GM12875 (cell line): Measurements from ENCODE around the gene EYA2.

Experiments
- H3K4me3 ChIP-seq: one replicate; pipeline ENCODE4 v1.5.1; 2011; ENCODE audit warnings: low read depth, low read length, control low read depth
- CTCF ChIP-seq: IDR thresholded peaks from 2 replicates; pipeline ENCODE4 v1.5.1; 2011; ENCODE audit warnings: low read depth, mild to moderate bottlenecking, control low read depth, inconsistent platforms, low read length, moderate library complexity, borderline replicate concordance; ENCODE audit not compliant: insufficient read depth

Gene EYA2

GRCh38 chr20:47230811-47231256 lies 336.2 kb downstream of the EYA2 start:
- TF ChIP-seq CTCF: no peak
- no peak overlapping the region for H3K4me3 ChIP-seq

- TF ChIP-seq CTCF: no peak
- no peak overlapping the region for H3K4me3 ChIP-seq
Observed at GRCh38 chr20:47231382-47232039, 336.9 kb downstream of the EYA2 start.

- H3K4me3 ChIP-seq: no peak overlapping the region
- TF ChIP-seq CTCF: no peak
Observed at GRCh38 chr20:47232518-47232917, 337.9 kb downstream of the EYA2 start.

- TF ChIP-seq CTCF: no peak
- no peak overlapping the region for H3K4me3 ChIP-seq
Observed at GRCh38 chr20:47233333-47234188, 338.9 kb downstream of the EYA2 start.

- H3K4me3 ChIP-seq: no peak overlapping the region
- TF ChIP-seq CTCF: no peak
Observed at GRCh38 chr20:47235111-47235510, 340.5 kb downstream of the EYA2 start.

- TF ChIP-seq CTCF: no peak
- no peak overlapping the region for H3K4me3 ChIP-seq
Observed at GRCh38 chr20:47235853-47236638, 341.4 kb downstream of the EYA2 start.
